Activated CD8-positive, alpha-beta memory T cell treated with anti-CD3 and anti-CD28 coated beads for 36 hours (primary cell): ENCODE results near the gene RAVER1. TPM values are rescaled to one million over a fixed set of nuclear protein-coding genes. Genes with fewer than 3 reads are reported as not detected.
"Not testable (repeated sequence)": the region's sequence is repeated elsewhere in the genome, so short reads cannot be mapped to it uniquely, and the experiment has no call there.

Experiments
- CTCF ChIA-PET: fragments of 350-600 bp; sonication (Branson Sonifier 250); formaldehyde crosslinking; loops from one replicate; lab custom pipeline; 2021; ENCODE audit warnings: antibody characterized with exemption; lab: Charles Lee
- POLR2A ChIA-PET: fragments of 350-600 bp; sonication (Branson Sonifier 250); formaldehyde crosslinking; loops from one replicate; lab custom pipeline; 2021; ENCODE audit warnings: antibody characterized with exemption; lab: Charles Lee
- total RNA-seq, 2 experiments: library from RNA; stranded (reverse); gene quantifications; one replicate each; pipeline ENCODE4 v1.2.3, GENCODE V29; 2021

The RAVER1 gene
- total RNA-seq, 2 experiments from 2014 or later = 100 to 102 TPM

GRCh38 chr19:10285393-10285792, 47.9 kb downstream of the RAVER1 start:
- CTCF ChIA-PET = interaction anchor here (0.9 to 6.2 kb wide), 3 partner anchors 15 to 131 kb away, joined by 3 to 47 read pairs (median 7); partner anchors contain the start of gene ICAM1
- POLR2A ChIA-PET = interaction anchor here (6.0 kb wide), 1 partner anchor 14 kb away, joined by 45 read pairs; the partner anchor contains the start of gene ICAM1

GRCh38 chr19:10284960-10285278, 48.4 kb downstream of the RAVER1 start:
- ChIA-PET POLR2A (interaction anchor here (6.0 kb wide), 1 partner anchor 14 kb away, joined by 45 read pairs; the partner anchor contains the start of gene ICAM1), CTCF (interaction anchor here (1.6 to 6.2 kb wide), 2 partner anchors 15 to 26 kb away, joined by 5 to 47 read pairs; partner anchors contain the start of gene ICAM1)

GRCh38 chr19:10284065-10284959, 49.0 kb downstream of the RAVER1 start:
- CTCF ChIA-PET = interaction anchor here (1.6 to 6.2 kb wide), 3 partner anchors 13 to 25 kb away, joined by 5 to 47 read pairs (median 8); partner anchors contain the start of gene ICAM1
- POLR2A ChIA-PET = interaction anchor here (6.0 kb wide), 1 partner anchor 13 kb away, joined by 45 read pairs; the partner anchor contains the start of gene ICAM1

- POLR2A ChIA-PET = interaction anchor here (0.6 kb wide), 2 partner anchors 24 to 56 kb away, joined by 3 to 8 read pairs; no protein-coding TSS in a partner anchor
- CTCF ChIA-PET = interaction anchor here (1.6 to 3.0 kb wide), 2 partner anchors 12 to 24 kb away, joined by 5 to 8 read pairs; partner anchors contain the start of gene ICAM1
These were observed 49.8 kb downstream of the RAVER1 start for GRCh38 chr19:10283301-10284064.

GRCh38 chr19:10282043-10282442, 51.3 kb downstream of the RAVER1 start:
- POLR2A ChIA-PET = not testable (repeated sequence)
- CTCF ChIA-PET = interaction anchor here (0.6 to 3.0 kb wide), 2 partner anchors 11 to 99 kb away, joined by 5 to 8 read pairs; partner anchors contain the start of gene ICAM1

GRCh38 chr19:10279737-10280442, 53.4 kb downstream of the RAVER1 start:
- ChIA-PET POLR2A (interaction anchor here (0.6 to 2.0 kb wide), 6 partner anchors 9 to 54 kb away, joined by 3 to 12 read pairs (median 4); partner anchors contain the start of genes ICAM1, ICAM5 and RAVER1), CTCF (interaction anchor here (0.8 to 2.0 kb wide), 5 partner anchors 9 to 124 kb away, joined by 3 to 12 read pairs (median 4); partner anchors contain the start of genes CDC37 and ICAM1)

- ChIA-PET CTCF (interaction anchor here (0.6 to 1.5 kb wide), 3 partner anchors 20 to 420 kb away, joined by 4 to 5 read pairs (median 5); no protein-coding TSS in a partner anchor), POLR2A (interaction anchor here (0.5 to 2.0 kb wide), 4 partner anchors 10 to 1761 kb away, joined by 3 to 12 read pairs (median 6); partner anchors contain the start of gene ICAM5)
These were observed 54.4 kb downstream of the RAVER1 start for GRCh38 chr19:10278935-10279334.

GRCh38 chr19:10277795-10278589, 55.3 kb downstream of the RAVER1 start:
- ChIA-PET CTCF (interaction anchor here (1.2 to 1.5 kb wide), 2 partner anchors 19 to 113 kb away, joined by 4 to 5 read pairs; no protein-coding TSS in a partner anchor), POLR2A (interaction anchor here (0.7 kb wide), 1 partner anchor 103 kb away, joined by 8 read pairs; the partner anchor contains the start of gene TYK2)

GRCh38 chr19:10274589-10274988, 58.7 kb downstream of the RAVER1 start:
- ChIA-PET CTCF (interaction anchor here (0.6 to 1.3 kb wide), 3 partner anchors 15 to 154 kb away, joined by 3 read pairs; partner anchors contain the start of gene ICAM5), POLR2A (interaction anchor here (0.7 kb wide), 1 partner anchor 14 kb away, joined by 7 read pairs; no protein-coding TSS in a partner anchor)

- CTCF ChIA-PET = interaction anchor here (1.0 to 10.4 kb wide), 17 partner anchors 9 to 339 kb away, joined by 3 to 145 read pairs (median 4); partner anchors contain the start of genes ICAM4, ICAM5 and TYK2
- POLR2A ChIA-PET = interaction anchor here (0.5 to 3.5 kb wide), 16 partner anchors 11 to 437 kb away, joined by 3 to 45 read pairs (median 5); partner anchors contain the start of genes ICAM4, ICAM5, PPAN and RAVER1
These were observed 61.7 kb downstream of the RAVER1 start for GRCh38 chr19:10271543-10272086.

- CTCF ChIA-PET = interaction anchor here (0.6 to 10.4 kb wide), 23 partner anchors 9 to 339 kb away, joined by 3 to 145 read pairs (median 4); partner anchors contain the start of genes ICAM4, ICAM5 and TYK2
- POLR2A ChIA-PET = interaction anchor here (0.5 to 3.5 kb wide), 21 partner anchors 9 to 271 kb away, joined by 3 to 45 read pairs (median 4); partner anchors contain the start of genes ICAM4, ICAM5, PPAN and RAVER1
These were observed 62.5 kb downstream of the RAVER1 start, which contains the start of gene ICAM1 for GRCh38 chr19:10270616-10271394. TSS of gene ICAM1 (plus strand) at chr19:10271120. CDS start at chr19:10271160, 40 bp downstream.

GRCh38 chr19:10270180-10270615, 63.1 kb downstream of the RAVER1 start:
- ChIA-PET CTCF (interaction anchor here (0.6 to 10.4 kb wide), 20 partner anchors 10 to 338 kb away, joined by 3 to 145 read pairs (median 6); partner anchors contain the start of genes ICAM4, ICAM5, RAVER1 and TYK2), POLR2A (interaction anchor here (0.6 to 3.5 kb wide), 13 partner anchors 10 to 233 kb away, joined by 3 to 45 read pairs (median 12); partner anchors contain the start of genes ICAM4, ICAM5, RAVER1 and S1PR2)

- CTCF ChIA-PET = interaction anchor here (0.6 to 10.4 kb wide), 23 partner anchors 10 to 185 kb away, joined by 3 to 145 read pairs (median 5); partner anchors contain the start of genes ANGPTL6, CDC37, ICAM4 and ICAM5
- POLR2A ChIA-PET = interaction anchor here (0.5 to 3.5 kb wide), 11 partner anchors 9 to 143 kb away, joined by 3 to 45 read pairs (median 14); partner anchors contain the start of genes ICAM4, ICAM5, RAVER1 and S1PR2
These were observed 63.8 kb downstream of the RAVER1 start for GRCh38 chr19:10269333-10270179.

- POLR2A ChIA-PET = no interaction called here
- CTCF ChIA-PET = interaction anchor here (0.6 to 10.4 kb wide), 4 partner anchors 9 to 123 kb away, joined by 3 to 145 read pairs (median 22); partner anchors contain the start of gene TYK2
These were observed 65.3 kb downstream of the RAVER1 start for GRCh38 chr19:10268071-10268470.
